GM23338 (cell line): ENCODE measurements around the gene GRIN2A.
"Not testable (repeated sequence)": the region's sequence is repeated elsewhere in the genome, so short reads cannot be mapped to it uniquely, and the experiment has no call there.

Source experiments
- CREB1 ChIP-seq: fragments of 250-450 bp; sonication (Bioruptor Pico); IDR thresholded peaks from 2 replicates; pipeline ENCODE4 v1.5.0; 2020; ENCODE audit warnings: low read depth, mild to moderate bottlenecking, moderate library complexity
- CTCF ChIP-seq, 2 experiments: fragments of 200-600 bp in 1 of 2; sonication (generic) in 1 of 2; conservative IDR thresholded peaks; 2 replicates each; pipeline versions ENCODE4 v1.5.1 to v1.6.1; 2016 to 2017; ENCODE audit warnings: antibody characterized with exemption in 2 of 2, low read depth in 2 of 2, mild to moderate bottlenecking in 2 of 2, moderate library complexity in 1 of 2
- EZH2 ChIP-seq: fragments of 200-600 bp; sonication (generic); IDR thresholded peaks from one replicate; pipeline ENCODE4 v1.8.0; 2017; ENCODE audit warnings: antibody characterized with exemption, mild to moderate bottlenecking, low read depth; ENCODE audit not compliant: unreplicated experiment
- EZH2phosphoT487 ChIP-seq: fragments of 200-600 bp; sonication (generic); IDR thresholded peaks from one replicate; pipeline ENCODE4 v1.8.1; 2018; ENCODE audit warnings: antibody characterized with exemption; ENCODE audit not compliant: unreplicated experiment
- JUNB ChIP-seq: IDR thresholded peaks from one replicate; pipeline ENCODE4 v1.6.1; 2016; ENCODE audit warnings: antibody characterized with exemption; ENCODE audit not compliant: unreplicated experiment
- NANOG ChIP-seq: IDR thresholded peaks from 2 replicates; pipeline ENCODE4 v1.6.1; 2016; ENCODE audit warnings: antibody characterized with exemption, borderline replicate concordance
- POLR2AphosphoS5 ChIP-seq: IDR thresholded peaks from 2 replicates; pipeline ENCODE4 v1.6.1; 2016; ENCODE audit warnings: antibody characterized with exemption, low read depth
- STAT1 ChIP-seq: IDR thresholded peaks from one replicate; pipeline ENCODE4 v1.6.1; 2016; ENCODE audit warnings: antibody characterized with exemption; ENCODE audit not compliant: unreplicated experiment
- ZNF114 ChIP-seq: fragments of 250-450 bp; sonication (Bioruptor Pico); IDR thresholded peaks from 2 replicates; pipeline ENCODE4 v1.5.0; 2020; ENCODE audit warnings: mild to moderate bottlenecking, moderate library complexity
- ZNF331 ChIP-seq: fragments of 250-450 bp; sonication (Bioruptor Pico); IDR thresholded peaks from 2 replicates; pipeline ENCODE4 v1.5.0; 2020; ENCODE audit warnings: low read depth, mild to moderate bottlenecking, moderate library complexity
- TF ChIP-seq, protein P1 (sequence below): IDR thresholded peaks from one replicate; pipeline ENCODE4 v1.6.1; 2018; ENCODE audit warnings: antibody characterized with exemption; ENCODE audit not compliant: unreplicated experiment
- TF ChIP-seq, protein P2 (sequence below): IDR thresholded peaks from 2 replicates; pipeline ENCODE4 v1.6.1; 2016; ENCODE audit warnings: antibody characterized with exemption
- TF ChIP-seq, protein P3 (sequence below): fragments of 250-450 bp; sonication (Bioruptor Pico); IDR thresholded peaks from 2 replicates; pipeline ENCODE4 v1.5.0; 2020; ENCODE audit warnings: mild to moderate bottlenecking, moderate library complexity

DNA sequence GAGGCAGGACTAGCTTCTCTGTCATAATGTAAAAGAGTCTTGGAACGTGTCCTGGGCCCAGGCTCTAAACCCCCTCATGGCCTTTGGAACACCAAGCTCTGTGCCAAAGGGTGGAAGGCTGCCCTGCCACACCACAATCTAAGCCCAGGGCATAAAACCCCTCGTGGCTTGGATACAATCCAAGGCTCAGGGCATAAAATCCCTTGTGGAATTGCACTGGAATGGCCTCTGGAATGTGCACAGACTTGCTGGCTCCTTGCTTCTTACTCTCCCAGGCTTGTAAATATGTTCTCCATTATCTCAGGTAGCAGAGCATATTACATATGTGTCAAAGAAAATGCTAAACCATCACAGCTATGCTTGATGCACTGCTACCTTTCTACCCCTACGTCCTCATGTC lies 306.2 kb downstream of the GRIN2A start:
- not testable (repeated sequence) for TF ChIP-seq CTCF (conservative IDR thresholded peaks at IDR 0.05; ENCODE audit: low read depth in 2 of 2); EZH2phosphoT487; EZH2; NANOG; ZNF331 (CRISPR knock-in tag); POLR2AphosphoS5; CREB1; STAT1; JUNB; ZNF114
- TF ChIP-seq, protein P1, sequence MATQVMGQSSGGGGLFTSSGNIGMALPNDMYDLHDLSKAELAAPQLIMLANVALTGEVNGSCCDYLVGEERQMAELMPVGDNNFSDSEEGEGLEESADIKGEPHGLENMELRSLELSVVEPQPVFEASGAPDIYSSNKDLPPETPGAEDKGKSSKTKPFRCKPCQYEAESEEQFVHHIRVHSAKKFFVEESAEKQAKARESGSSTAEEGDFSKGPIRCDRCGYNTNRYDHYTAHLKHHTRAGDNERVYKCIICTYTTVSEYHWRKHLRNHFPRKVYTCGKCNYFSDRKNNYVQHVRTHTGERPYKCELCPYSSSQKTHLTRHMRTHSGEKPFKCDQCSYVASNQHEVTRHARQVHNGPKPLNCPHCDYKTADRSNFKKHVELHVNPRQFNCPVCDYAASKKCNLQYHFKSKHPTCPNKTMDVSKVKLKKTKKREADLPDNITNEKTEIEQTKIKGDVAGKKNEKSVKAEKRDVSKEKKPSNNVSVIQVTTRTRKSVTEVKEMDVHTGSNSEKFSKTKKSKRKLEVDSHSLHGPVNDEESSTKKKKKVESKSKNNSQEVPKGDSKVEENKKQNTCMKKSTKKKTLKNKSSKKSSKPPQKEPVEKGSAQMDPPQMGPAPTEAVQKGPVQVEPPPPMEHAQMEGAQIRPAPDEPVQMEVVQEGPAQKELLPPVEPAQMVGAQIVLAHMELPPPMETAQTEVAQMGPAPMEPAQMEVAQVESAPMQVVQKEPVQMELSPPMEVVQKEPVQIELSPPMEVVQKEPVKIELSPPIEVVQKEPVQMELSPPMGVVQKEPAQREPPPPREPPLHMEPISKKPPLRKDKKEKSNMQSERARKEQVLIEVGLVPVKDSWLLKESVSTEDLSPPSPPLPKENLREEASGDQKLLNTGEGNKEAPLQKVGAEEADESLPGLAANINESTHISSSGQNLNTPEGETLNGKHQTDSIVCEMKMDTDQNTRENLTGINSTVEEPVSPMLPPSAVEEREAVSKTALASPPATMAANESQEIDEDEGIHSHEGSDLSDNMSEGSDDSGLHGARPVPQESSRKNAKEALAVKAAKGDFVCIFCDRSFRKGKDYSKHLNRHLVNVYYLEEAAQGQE, result not testable (repeated sequence)
- TF ChIP-seq, protein P2, sequence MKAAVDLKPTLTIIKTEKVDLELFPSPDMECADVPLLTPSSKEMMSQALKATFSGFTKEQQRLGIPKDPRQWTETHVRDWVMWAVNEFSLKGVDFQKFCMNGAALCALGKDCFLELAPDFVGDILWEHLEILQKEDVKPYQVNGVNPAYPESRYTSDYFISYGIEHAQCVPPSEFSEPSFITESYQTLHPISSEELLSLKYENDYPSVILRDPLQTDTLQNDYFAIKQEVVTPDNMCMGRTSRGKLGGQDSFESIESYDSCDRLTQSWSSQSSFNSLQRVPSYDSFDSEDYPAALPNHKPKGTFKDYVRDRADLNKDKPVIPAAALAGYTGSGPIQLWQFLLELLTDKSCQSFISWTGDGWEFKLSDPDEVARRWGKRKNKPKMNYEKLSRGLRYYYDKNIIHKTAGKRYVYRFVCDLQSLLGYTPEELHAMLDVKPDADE, result not testable (repeated sequence)
- TF ChIP-seq, protein P3, sequence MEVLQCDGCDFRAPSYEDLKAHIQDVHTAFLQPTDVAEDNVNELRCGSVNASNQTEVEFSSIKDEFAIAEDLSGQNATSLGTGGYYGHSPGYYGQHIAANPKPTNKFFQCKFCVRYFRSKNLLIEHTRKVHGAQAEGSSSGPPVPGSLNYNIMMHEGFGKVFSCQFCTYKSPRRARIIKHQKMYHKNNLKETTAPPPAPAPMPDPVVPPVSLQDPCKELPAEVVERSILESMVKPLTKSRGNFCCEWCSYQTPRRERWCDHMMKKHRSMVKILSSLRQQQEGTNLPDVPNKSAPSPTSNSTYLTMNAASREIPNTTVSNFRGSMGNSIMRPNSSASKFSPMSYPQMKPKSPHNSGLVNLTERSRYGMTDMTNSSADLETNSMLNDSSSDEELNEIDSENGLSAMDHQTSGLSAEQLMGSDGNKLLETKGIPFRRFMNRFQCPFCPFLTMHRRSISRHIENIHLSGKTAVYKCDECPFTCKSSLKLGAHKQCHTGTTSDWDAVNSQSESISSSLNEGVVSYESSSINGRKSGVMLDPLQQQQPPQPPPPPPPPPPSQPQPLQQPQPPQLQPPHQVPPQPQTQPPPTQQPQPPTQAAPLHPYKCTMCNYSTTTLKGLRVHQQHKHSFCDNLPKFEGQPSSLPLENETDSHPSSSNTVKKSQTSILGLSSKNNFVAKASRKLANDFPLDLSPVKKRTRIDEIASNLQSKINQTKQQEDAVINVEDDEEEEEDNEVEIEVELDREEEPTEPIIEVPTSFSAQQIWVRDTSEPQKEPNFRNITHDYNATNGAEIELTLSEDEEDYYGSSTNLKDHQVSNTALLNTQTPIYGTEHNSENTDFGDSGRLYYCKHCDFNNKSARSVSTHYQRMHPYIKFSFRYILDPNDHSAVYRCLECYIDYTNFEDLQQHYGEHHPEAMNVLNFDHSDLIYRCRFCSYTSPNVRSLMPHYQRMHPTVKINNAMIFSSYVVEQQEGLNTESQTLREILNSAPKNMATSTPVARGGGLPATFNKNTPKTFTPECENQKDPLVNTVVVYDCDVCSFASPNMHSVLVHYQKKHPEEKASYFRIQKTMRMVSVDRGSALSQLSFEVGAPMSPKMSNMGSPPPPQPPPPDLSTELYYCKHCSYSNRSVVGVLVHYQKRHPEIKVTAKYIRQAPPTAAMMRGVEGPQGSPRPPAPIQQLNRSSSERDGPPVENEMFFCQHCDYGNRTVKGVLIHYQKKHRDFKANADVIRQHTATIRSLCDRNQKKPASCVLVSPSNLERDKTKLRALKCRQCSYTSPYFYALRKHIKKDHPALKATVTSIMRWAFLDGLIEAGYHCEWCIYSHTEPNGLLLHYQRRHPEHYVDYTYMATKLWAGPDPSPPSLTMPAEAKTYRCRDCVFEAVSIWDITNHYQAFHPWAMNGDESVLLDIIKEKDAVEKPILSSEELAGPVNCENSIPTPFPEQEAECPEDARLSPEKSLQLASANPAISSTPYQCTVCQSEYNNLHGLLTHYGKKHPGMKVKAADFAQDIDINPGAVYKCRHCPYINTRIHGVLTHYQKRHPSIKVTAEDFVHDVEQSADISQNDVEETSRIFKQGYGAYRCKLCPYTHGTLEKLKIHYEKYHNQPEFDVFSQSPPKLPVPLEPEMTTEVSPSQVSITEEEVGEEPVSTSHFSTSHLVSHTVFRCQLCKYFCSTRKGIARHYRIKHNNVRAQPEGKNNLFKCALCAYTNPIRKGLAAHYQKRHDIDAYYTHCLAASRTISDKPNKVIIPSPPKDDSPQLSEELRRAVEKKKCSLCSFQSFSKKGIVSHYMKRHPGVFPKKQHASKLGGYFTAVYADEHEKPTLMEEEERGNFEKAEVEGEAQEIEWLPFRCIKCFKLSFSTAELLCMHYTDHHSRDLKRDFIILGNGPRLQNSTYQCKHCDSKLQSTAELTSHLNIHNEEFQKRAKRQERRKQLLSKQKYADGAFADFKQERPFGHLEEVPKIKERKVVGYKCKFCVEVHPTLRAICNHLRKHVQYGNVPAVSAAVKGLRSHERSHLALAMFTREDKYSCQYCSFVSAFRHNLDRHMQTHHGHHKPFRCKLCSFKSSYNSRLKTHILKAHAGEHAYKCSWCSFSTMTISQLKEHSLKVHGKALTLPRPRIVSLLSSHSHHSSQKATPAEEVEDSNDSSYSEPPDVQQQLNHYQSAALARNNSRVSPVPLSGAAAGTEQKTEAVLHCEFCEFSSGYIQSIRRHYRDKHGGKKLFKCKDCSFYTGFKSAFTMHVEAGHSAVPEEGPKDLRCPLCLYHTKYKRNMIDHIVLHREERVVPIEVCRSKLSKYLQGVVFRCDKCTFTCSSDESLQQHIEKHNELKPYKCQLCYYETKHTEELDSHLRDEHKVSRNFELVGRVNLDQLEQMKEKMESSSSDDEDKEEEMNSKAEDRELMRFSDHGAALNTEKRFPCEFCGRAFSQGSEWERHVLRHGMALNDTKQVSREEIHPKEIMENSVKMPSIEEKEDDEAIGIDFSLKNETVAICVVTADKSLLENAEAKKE (CRISPR knock-in tag), result not testable (repeated sequence)
